ENCODE measurements around the gene MICU2. TPM values are rescaled to one million over a fixed set of nuclear protein-coding genes. Genes with fewer than 3 reads are reported as not detected.
A peak's percentile ranks its signal among the peaks of the same experiment; 100 is the strongest.

MICU2 gene
- total and polyA plus RNA-seq, 2 of the 13 experiments (the other 11 are each of a cell fraction or from before 2014, with no cell fraction given), result 31.7 to 42.4 TPM

DNA sequence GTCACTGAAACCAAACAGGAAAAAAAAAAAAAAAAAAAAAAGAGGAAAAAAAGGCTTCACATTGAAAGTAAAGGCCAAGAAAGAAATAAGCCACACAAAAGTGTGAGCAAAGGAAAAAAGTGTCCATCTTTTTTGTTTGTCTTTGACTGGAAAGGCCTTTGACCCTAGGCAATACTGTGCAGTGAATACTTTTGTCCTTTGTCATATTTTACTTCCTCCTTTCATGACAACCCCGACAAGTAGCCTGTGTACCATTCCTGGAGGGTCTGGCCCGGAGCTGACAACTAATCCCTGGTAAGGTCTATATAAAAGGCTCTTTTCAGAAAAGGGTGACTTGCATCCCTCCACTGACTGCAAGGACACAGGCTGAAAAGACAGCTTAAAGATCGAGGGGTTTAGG lies 12.9 kb upstream of the MICU2 start (continued):
- TF ChIP-seq PAXIP1 (CRISPR knock-in tag; conservative IDR thresholded peaks at IDR 0.05), result peak; percentile 76
- peak in 1 of 2 experiments; percentile 43; a peak in 1 of 4 replicates for TF ChIP-seq EP300 (IDR thresholded peaks at IDR 0.05; ENCODE audit: low read depth in 2 of 2, low read length in 2 of 2)
- no peak for TF ChIP-seq EP300 (CRISPR knock-in tag; IDR thresholded peaks at IDR 0.05; ENCODE audit: borderline replicate concordance)
- TF ChIP-seq ZNF7 (CRISPR knock-in tag; IDR thresholded peaks at IDR 0.05), result peak; percentile 87; the same call in 1 of the 2 replicates
- TF ChIP-seq DBP (CRISPR knock-in tag; IDR thresholded peaks at IDR 0.05; ENCODE audit: not compliant biosample characterization), result no peak
- TF ChIP-seq POGZ (CRISPR knock-in tag; IDR thresholded peaks at IDR 0.05), result peak; percentile 40; the same call in 1 of the 2 replicates
- TF ChIP-seq KAT8 (CRISPR knock-in tag; IDR thresholded peaks at IDR 0.05), result peak; percentile 17; the same call in 1 of the 2 replicates
- TF ChIP-seq, protein P1, sequence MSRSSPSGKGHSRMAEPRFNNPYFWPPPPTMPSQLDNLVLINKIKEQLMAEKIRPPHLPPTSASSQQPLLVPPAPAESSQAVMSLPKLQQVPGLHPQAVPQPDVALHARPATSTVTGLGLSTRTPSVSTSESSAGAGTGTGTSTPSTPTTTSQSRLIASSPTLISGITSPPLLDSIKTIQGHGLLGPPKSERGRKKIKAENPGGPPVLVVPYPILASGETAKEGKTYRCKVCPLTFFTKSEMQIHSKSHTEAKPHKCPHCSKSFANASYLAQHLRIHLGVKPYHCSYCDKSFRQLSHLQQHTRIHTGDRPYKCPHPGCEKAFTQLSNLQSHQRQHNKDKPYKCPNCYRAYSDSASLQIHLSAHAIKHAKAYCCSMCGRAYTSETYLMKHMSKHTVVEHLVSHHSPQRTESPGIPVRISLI (CRISPR knock-in tag; IDR thresholded peaks at IDR 0.05; ENCODE audit: borderline replicate concordance), result peak; percentile 65; the same call in 1 of the 2 replicates
- TF ChIP-seq NFIC (IDR thresholded peaks at IDR 0.05; ENCODE audit: low read length), result no peak
- TF ChIP-seq ELF3 (CRISPR knock-in tag; IDR thresholded peaks at IDR 0.05), result peak; percentile 96
- peak in 1 of 2 experiments; percentile 80; a peak in 3 of 4 replicates for TF ChIP-seq NR2F1 (CRISPR knock-in tag; IDR thresholded peaks at IDR 0.05)
- no peak for TF ChIP-seq PLSCR1 (CRISPR knock-in tag; IDR thresholded peaks at IDR 0.05; ENCODE audit: borderline replicate concordance)
- TF ChIP-seq BCL6 (CRISPR knock-in tag; IDR thresholded peaks at IDR 0.05), result peak; percentile 90
- TF ChIP-seq TEAD3 (CRISPR knock-in tag; optimal IDR thresholded peaks at IDR 0.05; ENCODE audit: borderline replicate concordance), result peak; percentile 73
- no peak for TF ChIP-seq ZKSCAN1 (IDR thresholded peaks at IDR 0.05; ENCODE audit: low read length)
- 0 out of 2 replicates have a peak, but pooled peaks have one; percentile 35 for TF ChIP-seq SOX13 (IDR thresholded peaks at IDR 0.05)
- TF ChIP-seq SOX13 (CRISPR knock-in tag; conservative IDR thresholded peaks at IDR 0.05 in 1 of 2, IDR thresholded peaks at IDR 0.05 in 1 of 2), result peak in 1 of 2 experiments; percentile 83; a peak in 2 of 4 replicates
- no peak for TF ChIP-seq GABPA (IDR thresholded peaks at IDR 0.05; ENCODE audit: low read depth, low read length)
- no peak for TF ChIP-seq GABPA (CRISPR knock-in tag; IDR thresholded peaks at IDR 0.05; ENCODE audit: low read depth)

All from HepG2 (cell line).